GM04503 (cell line): ENCODE results near the gene FIBCD1.

Experiments used
- DNase-seq: peaks from one replicate; pipeline ENCODE4 v3.0.0-alpha.2; 2012; ENCODE audit warnings: low read depth

The FIBCD1 gene

DNA sequence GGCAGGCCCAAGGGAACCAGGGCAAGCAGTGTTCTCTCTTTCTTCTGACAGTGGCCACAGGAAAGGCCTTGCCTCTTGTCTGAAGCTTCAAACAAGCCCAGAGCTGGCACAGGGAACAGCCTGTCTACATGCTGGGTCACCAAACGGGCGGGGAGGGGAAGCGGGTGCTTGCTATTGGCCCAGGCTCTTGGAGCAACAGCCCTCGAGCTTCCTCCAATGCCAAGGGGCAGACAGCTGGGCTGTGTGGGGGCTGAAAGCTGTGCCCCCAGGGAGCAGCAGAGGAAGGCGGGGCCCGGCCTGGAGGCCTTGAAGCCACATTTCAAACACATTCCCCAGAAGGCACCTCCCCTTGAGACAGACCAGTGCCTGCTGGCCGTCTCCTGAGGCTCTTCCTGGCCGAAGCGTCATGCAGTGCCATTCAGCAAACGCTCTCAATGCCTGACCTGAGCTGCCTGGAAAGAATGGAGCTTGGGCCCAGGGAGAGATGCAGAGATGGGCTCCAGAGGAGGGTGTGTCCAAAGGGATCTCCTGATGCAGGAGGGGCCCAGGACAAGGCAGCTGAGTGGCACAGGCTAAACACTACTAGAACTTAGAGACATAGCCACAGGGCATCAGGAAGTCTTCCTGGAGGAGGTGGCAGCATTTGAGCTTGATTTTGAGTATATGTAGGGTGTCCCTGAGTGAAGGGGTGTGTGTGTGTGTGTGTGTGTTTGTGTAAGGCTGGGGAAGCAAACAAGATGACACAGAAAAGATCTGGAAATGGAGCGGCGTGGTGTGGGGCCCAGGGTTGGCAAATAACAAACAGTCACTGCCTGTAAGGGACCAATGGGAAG is 2.5 kb downstream of the FIBCD1 start:
- peak; percentile 34 for DNase-seq

DNA sequence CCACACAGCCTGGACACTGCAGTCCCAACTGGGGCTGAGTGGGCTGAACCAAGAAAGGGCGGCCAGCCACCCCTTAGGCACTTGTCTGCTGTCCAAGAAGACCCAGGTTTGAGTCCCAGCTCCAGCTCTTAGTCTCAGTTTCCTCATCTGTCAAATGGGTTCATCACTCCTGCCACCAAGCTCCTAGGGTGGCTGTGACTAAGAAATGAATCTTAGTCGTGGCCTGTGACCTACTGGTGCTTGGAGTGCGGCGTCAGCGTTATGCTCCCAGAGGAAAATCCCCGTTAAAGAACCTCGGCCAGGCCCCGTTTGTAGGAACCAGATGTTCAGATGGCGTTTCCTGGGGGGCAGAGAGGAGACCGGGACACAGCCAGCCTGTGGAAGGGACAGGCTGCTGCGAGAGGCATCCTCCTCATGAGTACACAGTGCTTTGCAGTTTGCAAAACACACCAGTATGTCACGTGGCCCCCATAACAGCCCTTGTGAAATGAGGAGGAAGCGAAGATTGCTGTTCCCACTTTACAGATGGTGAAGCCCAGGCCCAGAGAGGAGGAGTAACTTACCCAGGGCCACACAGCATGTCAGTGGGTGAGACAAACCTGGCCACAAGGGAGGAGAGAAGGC is 3.3 kb downstream of the FIBCD1 start:
- DNase-seq: no peak

DNA sequence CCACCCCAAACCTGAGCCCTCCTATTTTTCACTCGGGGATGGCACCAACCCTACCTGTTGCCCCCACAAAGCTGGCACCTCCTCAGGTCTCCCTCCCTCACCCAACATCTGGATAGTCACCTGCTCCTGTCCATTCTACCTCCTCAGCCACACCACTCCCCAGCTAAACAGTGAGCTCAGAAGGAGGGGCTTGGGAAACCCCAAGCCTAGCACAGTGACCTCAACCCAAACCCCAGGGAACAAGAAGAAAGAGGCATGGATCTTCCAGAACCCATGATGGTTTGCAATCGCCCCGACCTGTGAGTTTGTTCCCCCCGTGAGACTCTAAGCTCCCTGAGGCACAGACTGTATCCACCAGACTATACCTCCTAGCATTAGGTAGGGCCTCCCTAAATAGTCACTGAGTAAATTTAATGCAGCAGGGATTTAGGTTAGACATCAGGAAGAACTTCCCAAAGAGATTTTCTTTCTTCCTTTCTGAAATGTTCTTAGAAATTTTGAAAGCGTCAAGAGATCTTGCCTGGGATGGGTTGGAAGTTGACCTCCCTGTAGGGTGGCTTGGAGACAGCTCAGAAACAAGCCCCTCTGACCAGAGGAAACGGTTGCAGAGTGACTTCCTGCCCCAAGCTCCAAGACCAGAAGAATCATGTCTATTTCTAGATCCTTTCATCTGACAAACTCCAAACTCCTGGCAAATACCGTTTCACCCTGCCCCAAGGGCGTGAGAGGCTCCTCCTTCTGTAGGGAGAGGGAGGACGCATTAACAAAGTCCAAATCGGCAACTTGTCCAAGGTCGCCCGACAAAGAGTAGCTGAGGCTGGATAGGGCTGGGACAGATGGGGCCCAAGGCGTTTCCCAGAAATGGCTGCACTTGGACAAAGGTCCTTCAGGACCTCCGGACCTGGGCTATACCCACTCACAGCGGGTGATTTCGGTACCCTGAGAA is 4.1 kb downstream of the FIBCD1 start:
- no peak for DNase-seq

DNA sequence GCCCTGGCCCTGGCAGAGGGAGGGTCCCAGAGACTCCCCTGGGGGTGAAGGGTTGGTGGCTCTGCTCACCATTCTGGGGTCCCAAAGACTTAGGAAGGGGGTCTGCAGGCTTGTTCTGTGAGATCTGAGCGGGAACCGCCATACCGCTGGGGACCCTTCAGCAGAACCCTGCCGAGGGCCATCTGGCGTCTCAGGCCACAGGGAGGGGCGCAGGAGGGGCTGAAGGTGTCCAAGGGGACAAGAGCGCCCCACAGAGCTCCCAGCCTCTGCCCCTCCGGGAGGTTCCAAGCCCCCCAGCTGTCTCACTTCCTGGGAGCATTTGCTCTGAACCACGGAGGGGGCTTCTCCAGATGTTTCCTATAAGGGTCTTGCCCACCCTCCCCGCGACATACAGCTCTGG is 4.8 kb downstream of the FIBCD1 start:
- DNase-seq: no peak

DNA sequence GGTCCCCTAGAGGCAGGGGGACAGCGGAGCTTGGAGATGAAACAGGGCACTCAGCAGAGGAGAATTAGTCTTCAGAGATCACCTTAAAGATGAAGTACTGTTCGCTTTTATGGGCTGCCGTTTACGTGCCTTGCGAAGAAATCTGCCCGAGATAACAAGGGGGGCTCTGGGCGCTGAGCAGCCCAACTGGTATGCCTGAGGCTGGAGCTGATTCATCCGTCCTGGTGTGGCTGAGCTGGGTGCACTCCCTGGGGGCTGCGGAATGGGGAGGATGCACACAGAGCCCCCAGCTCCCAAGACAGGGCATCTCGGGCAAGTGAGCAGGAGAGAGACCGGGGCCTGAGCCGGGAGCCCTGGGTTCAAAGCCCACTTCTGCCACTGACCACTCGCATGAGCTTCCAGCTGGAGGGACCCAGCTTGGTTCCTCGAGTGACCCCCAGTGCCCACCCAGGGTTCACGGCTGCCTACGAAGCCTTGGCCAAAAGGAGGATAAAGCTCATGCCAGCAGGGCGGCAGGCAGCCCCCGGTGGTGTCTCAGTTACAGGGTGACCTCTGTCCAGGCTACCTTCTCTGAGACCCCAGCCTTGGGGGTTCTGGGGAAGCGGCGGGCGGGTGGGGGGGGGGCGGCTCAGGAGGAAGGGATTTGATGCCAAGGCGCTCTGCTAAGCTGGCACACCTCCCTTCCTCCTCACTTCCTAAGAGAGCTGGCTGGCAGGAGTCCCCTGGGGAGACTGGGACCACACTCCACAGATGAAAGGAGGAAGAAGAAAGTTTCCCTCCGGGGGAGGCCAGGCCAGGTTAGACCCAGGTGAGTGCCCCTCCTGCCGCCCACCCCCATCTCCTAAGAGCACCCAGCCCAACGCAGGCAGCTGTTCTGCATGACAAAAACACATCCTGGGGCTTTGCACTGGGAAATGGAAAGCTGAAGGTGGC is 5.7 kb downstream of the FIBCD1 start:
- no peak for DNase-seq

DNA sequence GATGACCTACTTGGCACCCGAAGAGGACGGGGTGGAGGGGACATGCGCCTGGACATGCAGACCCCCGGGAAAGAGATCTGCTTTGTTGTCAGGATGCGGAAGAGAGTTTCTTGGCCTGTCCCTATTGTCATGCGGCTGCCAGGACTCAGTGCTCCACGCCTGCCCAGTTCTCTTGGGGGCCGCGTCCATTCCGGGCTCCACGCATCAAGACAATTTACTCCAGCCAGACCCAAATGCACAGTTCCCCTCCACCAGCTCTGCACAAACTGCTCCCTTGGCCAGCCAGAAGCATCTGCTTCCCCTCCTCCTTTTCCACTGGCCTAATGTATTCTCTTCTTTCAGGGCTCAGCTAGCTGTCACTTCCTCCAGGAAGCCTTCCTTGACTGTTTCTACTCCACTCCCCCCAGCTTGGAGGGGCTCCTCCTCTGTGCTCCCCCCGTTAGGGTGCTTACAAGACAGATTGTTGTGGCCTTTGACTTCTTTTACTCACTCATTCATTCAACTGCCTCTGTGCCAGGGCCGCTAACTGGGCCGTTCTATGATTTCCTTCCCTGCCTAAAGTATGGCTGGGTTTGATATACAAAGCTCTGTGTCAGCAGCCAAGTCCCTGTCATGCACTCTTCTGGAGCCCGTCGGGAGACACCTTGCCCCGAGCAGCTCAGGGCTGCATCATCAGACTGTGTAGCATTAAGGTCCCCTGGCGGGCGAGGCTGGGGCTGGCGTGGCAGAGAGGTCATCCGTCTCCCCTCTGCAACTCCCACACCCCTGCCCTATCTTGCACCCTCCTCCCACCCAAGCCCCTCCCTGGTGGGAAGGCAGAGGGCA is 6.6 kb downstream of the FIBCD1 start:
- no peak for DNase-seq

DNA sequence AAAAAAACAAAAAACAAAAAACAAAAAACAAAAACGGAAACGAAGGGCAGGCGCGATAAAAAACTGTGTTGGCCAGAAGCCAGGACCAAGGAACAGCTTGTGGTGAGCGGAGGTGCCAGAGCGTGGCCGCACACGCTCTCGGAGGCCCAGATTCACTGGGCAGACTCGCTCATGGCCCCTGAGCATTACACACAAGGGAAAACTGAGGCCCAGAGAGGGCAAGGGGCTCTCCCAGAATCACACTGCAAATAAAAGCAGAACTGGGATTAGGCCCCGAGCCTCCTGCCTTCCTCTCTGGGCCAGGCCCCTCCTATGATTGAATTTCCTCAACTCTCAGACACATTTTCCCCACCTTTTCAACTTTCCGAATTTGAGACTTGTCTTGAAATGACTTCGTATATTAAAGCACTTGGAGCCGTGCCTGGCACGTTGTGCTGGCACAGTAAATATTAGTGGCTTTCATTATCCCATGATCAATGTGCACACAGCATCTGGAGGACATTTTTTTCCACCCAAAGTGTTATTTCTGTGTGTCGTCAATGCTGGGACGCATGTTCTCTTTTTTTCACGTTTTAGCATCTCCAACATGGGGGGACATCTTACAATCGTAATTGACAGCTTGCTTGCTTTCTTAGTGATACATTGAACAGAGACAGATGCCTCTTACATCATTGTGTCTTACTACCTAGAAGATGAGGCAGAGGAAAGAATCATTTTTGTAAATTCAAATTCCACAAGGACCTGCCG is 7.4 kb downstream of the FIBCD1 start:
- no peak for DNase-seq

DNA sequence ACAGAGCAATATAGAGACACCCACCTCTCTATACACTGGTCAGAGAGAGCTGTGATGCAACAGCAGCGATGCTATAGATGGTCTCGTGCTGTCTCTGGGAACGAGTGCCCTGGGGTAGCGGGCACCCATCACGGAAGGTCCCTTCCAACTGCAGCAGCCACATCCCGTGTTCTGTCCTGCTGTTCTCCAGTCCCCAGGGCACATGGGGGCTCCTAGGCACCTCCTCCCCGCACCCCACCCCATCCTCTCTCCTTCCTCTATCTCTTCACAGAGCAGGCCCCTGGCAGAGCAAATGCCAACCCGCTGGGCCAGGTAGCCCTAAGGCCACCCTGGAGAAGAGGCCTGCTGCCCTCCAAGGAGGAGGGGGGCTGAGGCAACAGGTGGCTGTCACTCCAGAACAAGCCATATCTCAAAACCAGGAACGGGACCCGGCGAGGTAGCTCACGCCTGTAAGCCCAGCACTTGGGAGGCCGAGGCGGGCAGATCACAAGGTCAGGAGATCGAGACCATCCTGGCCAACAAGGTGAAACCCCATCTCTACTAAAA is 8.2 kb downstream of the FIBCD1 start:
- no peak for DNase-seq

DNA sequence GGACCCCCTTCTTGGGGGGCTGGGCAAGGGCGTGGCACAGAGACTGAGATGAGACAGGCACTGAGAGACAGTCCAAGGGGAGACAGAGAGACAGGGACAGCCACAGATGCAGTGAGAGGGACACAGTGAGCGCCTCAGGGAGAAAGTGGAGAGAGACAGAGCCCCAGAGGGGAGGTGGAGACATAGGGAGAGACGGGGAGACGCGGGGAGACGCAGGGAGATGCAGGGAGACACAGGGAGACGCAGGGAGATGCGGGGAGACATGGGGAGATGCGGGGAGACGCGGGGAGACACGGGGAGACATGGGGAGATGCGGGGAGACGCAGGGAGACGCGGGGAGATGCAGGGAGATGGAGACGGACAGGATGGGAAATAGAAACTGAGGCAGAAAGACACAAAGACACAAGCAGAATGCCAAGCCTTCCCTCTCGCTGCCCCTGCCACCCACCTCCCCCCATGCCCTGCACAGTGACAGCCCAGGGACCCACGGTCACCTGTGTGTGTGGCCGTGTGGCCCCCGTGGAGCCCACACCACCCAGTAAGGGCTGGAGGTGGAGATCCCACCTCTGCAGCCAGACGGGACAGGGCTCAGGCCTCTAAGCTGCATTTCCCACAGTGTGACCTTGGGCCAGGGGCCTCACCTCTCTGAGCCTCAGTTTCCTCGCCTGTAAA is 8.8 kb downstream of the FIBCD1 start:
- no peak for DNase-seq

DNA sequence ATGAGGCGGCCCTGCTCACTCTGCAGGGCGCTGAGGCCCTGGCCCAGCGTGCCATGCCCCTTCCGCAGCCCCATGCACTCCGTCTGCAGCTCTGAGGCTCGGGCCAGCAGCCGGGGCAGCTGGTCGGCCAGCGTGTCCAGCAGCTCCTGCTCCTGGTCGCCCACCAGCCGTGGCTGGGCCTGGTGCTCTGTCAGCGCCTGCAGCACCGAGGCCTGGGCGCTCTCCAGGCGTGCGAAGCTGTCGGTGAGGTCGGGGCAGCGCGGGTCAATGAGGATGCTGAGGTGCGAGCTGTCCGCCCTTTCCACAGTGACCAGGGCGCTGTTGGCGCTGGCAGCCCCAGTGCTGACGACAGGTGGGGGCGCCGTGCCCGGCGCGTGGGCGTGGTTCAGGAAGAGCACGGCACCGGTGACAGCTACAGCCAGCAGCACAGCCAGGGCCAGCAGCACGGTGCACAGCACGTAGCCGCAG is 9.4 kb downstream of the FIBCD1 start:
- no peak for DNase-seq

DNA sequence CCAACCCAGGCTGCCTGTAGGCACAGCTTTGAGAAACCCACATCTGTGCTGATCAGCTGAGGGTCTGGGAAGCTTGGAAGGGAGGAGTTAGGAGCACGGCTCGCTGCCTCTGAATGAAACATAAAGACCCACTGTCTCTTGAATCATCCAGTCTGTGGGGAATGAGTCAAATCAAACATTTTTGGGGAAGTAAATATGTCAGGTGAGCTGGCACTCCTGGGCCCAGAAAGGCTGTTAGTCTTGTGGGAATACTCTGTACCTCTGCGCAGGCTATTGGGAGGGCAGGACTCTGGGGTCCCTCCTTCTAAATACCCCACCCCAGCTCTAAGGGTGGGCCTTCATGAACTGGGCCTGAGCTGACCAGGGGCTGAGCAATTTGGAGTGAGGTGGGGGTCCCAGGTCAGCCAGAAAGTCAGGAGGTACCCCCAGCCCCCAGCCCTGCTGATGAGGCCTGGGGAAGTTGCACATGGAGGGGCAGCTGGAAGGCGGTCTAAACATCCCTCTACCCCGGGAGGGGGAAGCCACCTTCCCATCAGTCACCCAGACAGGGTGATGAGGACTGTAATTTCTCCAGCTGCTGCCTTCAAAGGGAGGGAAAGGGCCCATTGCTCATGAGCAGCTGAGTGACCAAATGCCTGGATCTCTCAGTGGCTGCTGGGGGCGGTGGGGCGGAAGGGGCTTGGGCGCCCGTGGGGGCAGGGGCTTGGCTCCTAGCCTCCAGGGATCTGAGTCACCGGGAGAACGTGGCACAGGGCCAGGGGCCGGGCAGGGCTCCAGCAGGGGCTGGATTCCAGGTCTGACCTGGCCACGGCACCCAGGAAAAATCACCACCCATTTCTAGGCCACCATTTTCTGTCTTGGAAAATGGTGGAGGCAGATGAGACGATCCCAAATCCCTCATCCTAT is 10.8 kb downstream of the FIBCD1 start:
- no peak for DNase-seq

DNA sequence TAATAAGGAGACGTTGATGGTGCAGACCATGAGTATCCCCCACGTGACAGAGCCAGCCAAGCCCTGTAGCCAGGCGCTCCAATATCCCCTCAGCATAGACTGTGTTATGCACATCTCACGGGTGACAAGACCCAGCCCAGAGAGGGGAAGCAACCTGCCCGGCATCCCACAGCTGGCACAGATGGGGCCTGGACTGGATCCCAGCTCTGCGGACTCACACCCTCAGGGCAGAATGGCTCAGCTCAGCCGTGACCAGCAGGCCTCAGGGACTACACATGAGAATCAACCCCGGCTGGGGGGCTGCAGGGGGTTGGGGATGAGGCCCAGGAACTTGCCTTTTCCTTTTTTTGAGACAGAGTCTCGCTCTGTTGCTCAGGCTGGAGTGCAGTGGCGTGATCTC is 11.7 kb downstream of the FIBCD1 start:
- no peak for DNase-seq

DNA sequence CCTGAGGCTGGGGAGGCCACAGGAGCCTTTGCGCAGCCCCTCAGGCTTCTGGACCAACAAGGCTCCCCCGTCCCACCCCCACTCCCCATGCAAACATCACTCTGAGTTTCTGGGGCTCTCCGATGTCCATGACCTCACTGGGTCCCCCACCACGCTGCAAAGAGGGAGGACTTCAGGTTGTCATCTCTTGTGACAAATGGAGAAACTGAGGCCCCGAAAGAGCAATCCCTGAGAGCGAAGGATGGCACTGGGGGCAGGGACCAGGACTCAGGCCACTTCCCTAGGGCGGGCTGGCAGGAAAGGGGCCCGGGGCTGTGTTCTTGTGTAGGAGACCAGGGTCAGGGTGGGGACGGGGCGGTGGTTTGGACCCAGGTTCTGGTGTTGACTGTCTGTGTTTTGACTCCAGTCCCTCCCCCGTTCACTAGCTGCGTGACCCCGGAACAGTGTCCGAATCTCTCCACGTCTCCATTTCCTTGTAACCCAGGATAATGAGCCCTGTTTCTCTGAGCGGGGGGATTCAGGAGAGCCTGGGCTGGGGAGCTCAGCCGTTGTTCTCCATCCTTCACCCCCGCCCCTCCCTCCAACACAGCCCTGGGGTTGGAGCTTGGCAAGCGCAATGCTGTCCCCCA is 13.9 kb downstream of the FIBCD1 start:
- DNase-seq: no peak

DNA sequence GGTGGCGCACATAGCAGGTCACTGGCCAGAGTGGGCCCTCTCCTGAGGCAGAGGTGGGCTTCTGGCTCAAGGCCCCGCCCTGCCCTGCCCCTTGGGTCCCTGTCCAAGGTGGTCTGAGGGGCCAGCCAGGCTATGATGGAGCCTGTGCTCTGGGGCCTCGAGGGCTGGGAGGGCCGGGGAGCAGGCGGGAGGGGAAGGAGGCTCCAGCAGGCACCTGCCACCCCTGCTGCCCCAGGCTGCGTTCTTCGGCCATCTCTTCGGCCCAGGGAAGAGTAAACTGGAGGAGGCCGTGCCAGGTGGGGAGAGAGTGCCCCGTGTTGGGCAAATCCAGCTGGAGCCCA is 14.6 kb downstream of the FIBCD1 start:
- no peak for DNase-seq

DNA sequence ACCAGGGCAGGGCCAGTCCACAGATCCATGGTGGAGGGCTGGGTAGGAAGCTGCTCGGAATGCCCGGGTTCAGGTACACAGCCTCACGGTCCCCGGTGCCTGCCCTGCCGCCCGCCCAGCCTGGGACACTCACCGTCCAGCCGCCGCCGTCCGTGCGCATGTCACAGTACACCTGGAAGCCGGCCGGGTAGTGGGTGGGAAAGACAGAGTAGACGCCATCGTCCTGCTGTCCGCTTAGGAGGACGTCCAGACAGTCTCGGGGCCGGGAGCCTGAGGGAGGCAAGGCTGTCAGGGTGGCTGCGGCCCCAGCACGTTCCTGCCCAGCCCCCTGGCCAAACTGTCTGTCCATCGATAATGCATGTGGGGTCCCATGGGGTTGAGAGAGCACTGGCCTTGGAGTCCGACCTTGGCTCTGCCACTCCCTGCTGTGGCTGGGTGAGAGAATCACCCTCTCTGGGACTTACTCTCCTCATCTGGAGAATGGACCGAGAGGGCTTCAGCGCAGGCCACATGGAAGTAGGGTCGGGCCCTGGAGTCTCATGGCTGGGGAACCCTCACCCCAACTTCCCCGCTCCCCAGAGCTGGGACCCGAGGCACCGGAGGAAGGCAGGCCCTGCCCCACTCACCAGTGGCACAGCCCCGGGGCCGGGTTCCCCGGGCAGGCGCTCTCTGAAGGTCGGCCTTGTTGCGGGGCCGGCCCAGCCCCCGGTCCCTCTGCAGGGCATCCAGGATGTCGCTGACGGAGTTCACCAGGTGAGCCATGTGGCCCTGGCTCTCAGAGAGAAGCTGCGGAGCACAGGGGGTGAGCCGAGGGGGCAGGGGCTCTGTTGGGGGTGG is 15.2 kb downstream of the FIBCD1 start:
- DNase-seq: no peak

DNA sequence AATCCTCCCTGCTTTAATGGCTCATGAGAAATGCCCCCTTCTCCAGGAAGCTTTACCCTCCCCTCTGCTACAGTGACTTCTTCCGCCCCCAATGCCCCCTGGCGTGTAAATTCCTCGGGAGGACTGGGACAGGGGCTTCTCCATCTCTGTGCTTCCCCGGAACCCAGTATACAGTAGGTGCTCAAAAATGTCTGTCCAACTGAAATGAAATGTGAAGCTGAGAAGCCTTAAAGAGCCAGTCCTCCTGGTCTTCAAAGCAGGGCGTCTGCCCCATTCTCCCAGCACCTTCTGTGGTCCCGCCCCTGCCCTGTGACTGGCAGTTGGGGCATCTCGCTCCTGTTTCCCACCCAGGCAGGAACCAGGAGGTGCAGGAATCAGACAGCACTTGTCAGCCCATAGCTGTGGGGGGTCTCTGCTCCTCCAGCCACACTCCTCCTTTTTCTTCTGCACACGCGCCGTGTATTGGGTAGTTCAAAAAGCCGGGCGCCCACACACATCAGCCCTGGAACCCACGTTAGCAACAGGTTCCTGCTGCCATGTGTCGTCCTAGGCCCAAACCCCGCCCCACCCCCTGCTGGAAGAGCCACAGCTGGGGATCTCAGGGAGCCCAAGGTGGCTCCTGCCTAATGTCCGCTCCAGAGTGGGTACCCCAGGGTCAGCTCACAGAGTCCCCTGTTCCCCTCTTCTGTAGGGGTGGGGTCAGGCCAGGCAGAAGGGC is 16.0 kb downstream of the FIBCD1 start:
- DNase-seq: no peak
